ENCODE results near the gene PSMG1.
"Not testable (repeated sequence)": the region's sequence is repeated elsewhere in the genome, so short reads cannot be mapped to it uniquely, and the experiment has no call there.

DNA sequence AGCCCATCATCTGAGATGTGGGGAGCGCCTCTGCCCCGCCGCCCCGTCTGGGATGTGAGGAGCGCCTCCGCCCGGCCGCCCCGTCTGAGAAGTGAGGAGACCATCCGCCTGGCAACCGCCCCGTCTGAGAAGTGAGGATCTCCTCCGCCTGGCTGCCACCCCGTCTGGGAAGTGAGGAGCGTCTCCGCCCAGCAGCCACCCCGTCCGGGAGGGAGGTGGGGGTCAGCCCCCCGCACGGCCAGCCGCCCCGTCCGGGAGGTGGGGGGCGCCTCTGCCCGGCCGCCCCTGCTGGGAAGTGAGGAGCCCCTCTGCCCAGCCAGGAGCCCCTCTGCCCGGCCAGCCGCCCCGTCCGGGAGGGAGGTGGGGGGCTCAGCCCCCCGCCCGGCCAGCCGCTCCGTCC, 26.0 kb downstream of the PSMG1 start:
- TF ChIP-seq CTCF (IDR thresholded peaks at IDR 0.05; ENCODE audit: low read length); EZH2 (optimal IDR thresholded peaks at IDR 0.05; ENCODE audit: low read depth, low read length): not testable (repeated sequence)
